A549 (cell line): ENCODE measurements around the gene TSC22D1. TPM values are rescaled to one million over a fixed set of nuclear protein-coding genes. Genes with fewer than 3 reads are reported as not detected.

ENCODE experiments used
- ATAC-seq, 2 experiments: fragments of 200-7000 bp in 1 of 2; fragments of >200 bp in 1 of 2; cut with Nextera tagmentation in 1 of 2; cut with Tn5 transposase in 1 of 2; 3 replicates each; pipeline versions ENCODE4 v1.8.0 to v1.9.1; 2018 to 2020; ENCODE audit warnings: mild to moderate bottlenecking in 1 of 2, moderate library complexity in 1 of 2
- CTCF ChIA-PET: fragments of 300-600 bp; sonication (Branson Sonifier 250); formaldehyde crosslinking; extraction: SDS; loops from one replicate; lab custom pipeline; 2021; ENCODE audit warnings: antibody characterized with exemption, inconsistent platforms; lab: Yijun Ruan, JAX
- POLR2A ChIA-PET: fragments of 350-600 bp; formaldehyde crosslinking; extraction: SDS; loops from one replicate; lab custom pipeline; 2021; ENCODE audit warnings: antibody characterized with exemption, inconsistent platforms; lab: Yijun Ruan, JAX
- DNase-seq, 2 experiments: peaks; one replicate each; pipeline versions ENCODE4 v3.0.0 to v3.0.0-alpha.2; 2011 to 2016; ENCODE audit warnings: low read depth in 1 of 2, low spot score in 1 of 2
- FAIRE-seq: peaks from 2 replicates; lab custom pipeline; 2011; peaks lifted over from hg19 to GRCh38; lab: Jason Lieb, UNC
- H3K27ac ChIP-seq, 2 experiments: fragments of >200 bp; sonication (Bioruptor Twin); formaldehyde crosslinking; 3 replicates each; pipeline ENCODE4 v1.5.1; 2016 to 2017
- H3K4me1 ChIP-seq: fragments of >200 bp; sonication (Bioruptor Twin); formaldehyde crosslinking; 3 replicates; pipeline ENCODE4 v1.6.1; 2016
- H3K4me2 ChIP-seq: fragments of >200 bp; sonication (Bioruptor Twin); formaldehyde crosslinking; 3 replicates; pipeline ENCODE4 v1.6.1; 2016
- H3K4me3 ChIP-seq: fragments of >200 bp; sonication (Bioruptor Twin); formaldehyde crosslinking; 3 replicates; pipeline ENCODE4 v1.5.1; 2016
- H3K9me3 ChIP-seq: fragments of >200 bp; sonication (Bioruptor Twin); formaldehyde crosslinking; 3 replicates; pipeline ENCODE4 v1.6.1; 2016
- CBX2 ChIP-seq: fragments of 200-600 bp; sonication (generic); IDR thresholded peaks from 2 replicates; pipeline ENCODE4 v1.6.1; 2016; ENCODE audit warnings: low read depth, mild to moderate bottlenecking, borderline replicate concordance
- CBX8 ChIP-seq: fragments of 200-600 bp; sonication (generic); IDR thresholded peaks from 2 replicates; pipeline ENCODE4 v1.6.1; 2016
- CEBPB ChIP-seq, 2 experiments: fragments of >200 bp in 1 of 2; sonication (Bioruptor Twin) in 1 of 2; formaldehyde crosslinking in 1 of 2; IDR thresholded peaks; 2 replicates each; pipeline ENCODE4 v1.6.1; 2012 to 2016
- EHMT2 ChIP-seq: fragments of 200-600 bp; sonication (generic); IDR thresholded peaks from 2 replicates; pipeline ENCODE4 v1.6.1; 2016; ENCODE audit warnings: antibody characterized with exemption, low read depth, mild to moderate bottlenecking, moderate library complexity
- ESRRA ChIP-seq: fragments of 150-350 bp; IDR thresholded peaks from 2 replicates; pipeline ENCODE4 v1.6.1; 2014; ENCODE audit warnings: mild to moderate bottlenecking, low read length, borderline replicate concordance
- FOSL2 ChIP-seq, 2 experiments: fragments of 450-650 bp in 1 of 2; fragments of >200 bp in 1 of 2; sonication (Bioruptor Twin) in 1 of 2; formaldehyde crosslinking; IDR thresholded peaks; 2 replicates each; pipeline versions ENCODE4 v1.5.0 to v1.6.1; 2016 to 2020; ENCODE audit warnings: mild to moderate bottlenecking in 1 of 2, moderate library complexity in 1 of 2
- FOXS1 ChIP-seq: fragments of 250-450 bp; sonication (Bioruptor Pico); IDR thresholded peaks from 2 replicates; pipeline ENCODE4 v1.5.0; 2020; ENCODE audit warnings: mild to moderate bottlenecking, moderate library complexity
- HEYL ChIP-seq: fragments of 250-450 bp; sonication (Bioruptor Pico); IDR thresholded peaks from 2 replicates; pipeline ENCODE4 v1.8.0; 2021; ENCODE audit warnings: mild to moderate bottlenecking, moderate library complexity
- HOXA7 ChIP-seq: fragments of 250-450 bp; sonication (Bioruptor Pico); IDR thresholded peaks from 2 replicates; pipeline ENCODE4 v1.5.0; 2020; ENCODE audit warnings: mild to moderate bottlenecking, moderate library complexity
- JUN ChIP-seq, 2 experiments: fragments of >200 bp; sonication (Bioruptor Twin); formaldehyde crosslinking; IDR thresholded peaks; 2 replicates in 1 of 2; 3 replicates in 1 of 2; pipeline ENCODE4 v1.6.1; 2016 to 2017
- MYC ChIP-seq: IDR thresholded peaks from 2 replicates; pipeline ENCODE4 v1.6.1; 2012; ENCODE audit warnings: mild to moderate bottlenecking, inconsistent platforms, low read length, improper control_type of control experiment, borderline replicate concordance
- NPAS2 ChIP-seq: fragments of 250-450 bp; sonication (Bioruptor Pico); IDR thresholded peaks from 2 replicates; pipeline ENCODE4 v1.8.0; 2022; ENCODE audit warnings: mild to moderate bottlenecking, moderate library complexity, borderline replicate concordance
- RFX5 ChIP-seq: fragments of 450-650 bp; IDR thresholded peaks from 2 replicates; pipeline ENCODE4 v1.7.1; 2014; ENCODE audit warnings: antibody characterized with exemption, mild to moderate bottlenecking, moderate library complexity
- ZFP36 ChIP-seq: fragments of 450-650 bp; IDR thresholded peaks from 2 replicates; pipeline ENCODE4 v1.6.1; 2014; ENCODE audit warnings: borderline replicate concordance; ENCODE audit not compliant: partially characterized antibody
- ZSCAN20 ChIP-seq: fragments of 250-450 bp; sonication (Bioruptor Pico); IDR thresholded peaks from 2 replicates; pipeline ENCODE4 v1.8.0; 2022; ENCODE audit warnings: mild to moderate bottlenecking, moderate library complexity
- WGBS: methylation state at CpG from one replicate; pipeline ENCODE4 v1.1.6; 2017; ENCODE audit errors: missing lambda C conversion rate; 5-methylcytosine and 5-hydroxymethylcytosine counted together
- polyA plus RNA-seq, 4 experiments: library from polyadenylated mRNA; depleted of rRNA in 3 of 4; stranded (reverse); fragments of >200 nt; fragmentation: RNase III in 1 of 4; extraction: RNeasy Plus Mini Kit Qiagen cat#74134 plus additional on column Dnase treatment in 1 of 4; gene quantifications; 2 replicates in 3 of 4; 3 replicates in 1 of 4; pipeline ENCODE4 v1.2.3, GENCODE V29; 2011 to 2017
- TF ChIP-seq, protein P1 (sequence below): IDR thresholded peaks from 2 replicates; pipeline ENCODE4 v1.6.1; 2012
- TF ChIP-seq, protein P2 (sequence below): IDR thresholded peaks from 2 replicates; pipeline ENCODE4 v1.6.1; 2012
- TF ChIP-seq, protein P3 (sequence below): fragments of 250-450 bp; sonication (Bioruptor Pico); IDR thresholded peaks from 2 replicates; pipeline ENCODE4 v1.5.0; 2021; ENCODE audit warnings: mild to moderate bottlenecking, moderate library complexity, borderline replicate concordance
- TF ChIP-seq, protein P4 (sequence below): fragments of >200 bp; sonication (Bioruptor Twin); formaldehyde crosslinking; IDR thresholded peaks from 3 replicates; pipeline ENCODE4 v1.6.1; 2016

TSC22D1 gene
- polyA plus RNA-seq, 2 of the 4 experiments (the other 2 are of a cell fraction) = 66.8 to 196 TPM

DNA sequence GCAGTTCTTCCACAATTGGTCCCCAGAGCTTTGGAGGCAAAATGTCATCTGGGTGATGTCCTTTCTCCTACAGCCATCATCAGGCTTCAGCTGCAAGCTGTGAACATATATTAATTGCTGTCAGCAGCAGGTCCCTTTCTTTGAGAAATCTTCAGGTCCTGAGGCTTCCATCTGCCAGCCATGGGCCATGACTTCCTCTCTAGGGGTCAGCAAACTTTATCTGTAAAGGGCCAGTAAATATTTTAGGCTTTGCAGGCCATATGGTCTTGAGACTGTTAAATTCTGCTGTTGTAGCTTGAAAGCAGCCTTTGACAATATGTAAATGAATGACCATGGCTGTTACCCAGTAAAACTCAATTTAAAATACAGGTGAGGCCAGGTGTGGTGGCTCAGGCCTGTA, 175.4 kb downstream of the TSC22D1 start:
- no peak overlapping the region for H3K4me3 ChIP-seq
- ChIA-PET POLR2A (no interaction called here), CTCF (no interaction called here)
- H3K27ac ChIP-seq = no peak overlapping the region
- DNase-seq (no peak), FAIRE-seq (no peak), ATAC-seq (no peak)
- no peaks in the 10 kb centered on the region for H3K9me3 ChIP-seq
- H3K4me1 ChIP-seq = peaks cover 18% of the 10 kb centered on the region
- no peak overlapping the region for H3K4me2 ChIP-seq
- no peak for TF ChIP-seq JUN (IDR thresholded peaks at IDR 0.05)
- TF ChIP-seq EHMT2 = no peak
- no peak for TF ChIP-seq CBX8
- TF ChIP-seq, protein P1, sequence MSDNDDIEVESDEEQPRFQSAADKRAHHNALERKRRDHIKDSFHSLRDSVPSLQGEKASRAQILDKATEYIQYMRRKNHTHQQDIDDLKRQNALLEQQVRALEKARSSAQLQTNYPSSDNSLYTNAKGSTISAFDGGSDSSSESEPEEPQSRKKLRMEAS = no peak
- no peak for TF ChIP-seq RFX5
- no peak for TF ChIP-seq MYC
- no peak for TF ChIP-seq FOSL2 (IDR thresholded peaks at IDR 0.05)
- no peak for TF ChIP-seq FOSL2 (CRISPR knock-in tag; IDR thresholded peaks at IDR 0.05)
- TF ChIP-seq ZSCAN20 = no peak
- TF ChIP-seq CEBPB (IDR thresholded peaks at IDR 0.05) = no peak
- TF ChIP-seq, protein P2, sequence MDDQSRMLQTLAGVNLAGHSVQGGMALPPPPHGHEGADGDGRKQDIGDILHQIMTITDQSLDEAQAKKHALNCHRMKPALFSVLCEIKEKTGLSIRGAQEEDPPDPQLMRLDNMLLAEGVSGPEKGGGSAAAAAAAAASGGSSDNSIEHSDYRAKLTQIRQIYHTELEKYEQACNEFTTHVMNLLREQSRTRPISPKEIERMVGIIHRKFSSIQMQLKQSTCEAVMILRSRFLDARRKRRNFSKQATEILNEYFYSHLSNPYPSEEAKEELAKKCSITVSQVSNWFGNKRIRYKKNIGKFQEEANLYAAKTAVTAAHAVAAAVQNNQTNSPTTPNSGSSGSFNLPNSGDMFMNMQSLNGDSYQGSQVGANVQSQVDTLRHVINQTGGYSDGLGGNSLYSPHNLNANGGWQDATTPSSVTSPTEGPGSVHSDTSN = no peak

DNA sequence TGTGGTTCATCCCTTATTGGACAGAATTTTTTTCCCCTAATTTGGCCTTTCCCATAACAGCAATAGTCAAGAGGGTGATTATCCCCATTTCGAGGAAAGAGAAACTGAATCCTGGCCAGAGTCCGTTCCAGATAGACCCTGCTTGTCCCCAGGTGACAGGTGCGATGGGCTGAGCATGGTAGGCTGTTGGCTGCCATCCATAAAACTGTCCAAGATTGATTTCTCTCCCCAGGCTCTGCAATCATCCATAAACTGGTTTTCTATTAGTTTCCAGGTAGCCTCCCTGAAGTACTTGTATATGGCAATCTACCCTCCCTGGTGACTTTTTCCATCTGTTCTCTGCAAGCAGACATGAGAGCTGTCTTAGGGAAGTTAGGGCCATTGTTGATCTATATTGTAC, 177.1 kb downstream of the TSC22D1 start:
- ChIA-PET CTCF (interaction anchor here (1.3 kb wide), 1 partner anchor 12 kb away, joined by 3 read pairs; no protein-coding TSS in a partner anchor), POLR2A (no interaction called here)
- Histone ChIP-seq H3K9me3 (no peaks in the 10 kb centered on the region), H3K4me1 (peaks cover 7% of the 10 kb centered on the region), H3K4me2 (no peak overlapping the region), H3K4me3 (no peak overlapping the region), H3K27ac (no peak overlapping the region)
- TF ChIP-seq CBX2 (no peak), JUN (IDR thresholded peaks at IDR 0.05) (no peak), HOXA7 (CRISPR knock-in tag) (no peak), ZFP36 (no peak), ESRRA (no peak)
- no peak for FAIRE-seq
- no peak for ATAC-seq
- 94% methylated on average over 2 of the region's 3 CpGs for WGBS
- no peak for DNase-seq

DNA sequence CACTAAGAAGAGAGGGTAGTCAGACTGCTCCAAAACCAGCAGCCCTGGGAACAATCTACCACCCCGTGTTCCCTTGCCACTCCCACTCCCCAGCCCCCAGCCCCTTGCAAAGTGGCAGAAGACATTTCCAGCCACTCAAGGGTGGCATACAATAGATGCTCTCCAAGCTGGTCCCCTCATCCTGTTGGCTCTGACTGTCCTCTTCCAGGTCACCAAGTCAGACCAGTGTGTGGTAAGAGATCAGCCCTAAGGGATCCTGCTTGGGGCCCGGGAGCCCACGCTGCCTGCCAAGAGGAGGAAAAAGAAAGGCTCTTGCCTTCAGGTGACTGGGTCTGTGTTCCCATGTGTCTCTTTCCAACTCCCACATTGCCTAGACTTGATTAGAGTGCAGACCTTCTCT, 177.5 kb downstream of the TSC22D1 start:
- DNase-seq (no peak), ATAC-seq (no peak), FAIRE-seq (no peak)
- H3K4me3 ChIP-seq = no peak overlapping the region
- no peak overlapping the region for H3K4me2 ChIP-seq
- H3K4me1 ChIP-seq = peaks cover 3% of the 10 kb centered on the region; the same call in 2 of the 3 replicates
- 65% methylated on average over 3 of the region's 3 CpGs for WGBS
- ChIA-PET CTCF (interaction anchor here (1.3 kb wide), 1 partner anchor 12 kb away, joined by 3 read pairs; no protein-coding TSS in a partner anchor), POLR2A (no interaction called here)
- no peak for TF ChIP-seq EHMT2
- TF ChIP-seq HOXA7 (CRISPR knock-in tag) = no peak
- TF ChIP-seq, protein P3, sequence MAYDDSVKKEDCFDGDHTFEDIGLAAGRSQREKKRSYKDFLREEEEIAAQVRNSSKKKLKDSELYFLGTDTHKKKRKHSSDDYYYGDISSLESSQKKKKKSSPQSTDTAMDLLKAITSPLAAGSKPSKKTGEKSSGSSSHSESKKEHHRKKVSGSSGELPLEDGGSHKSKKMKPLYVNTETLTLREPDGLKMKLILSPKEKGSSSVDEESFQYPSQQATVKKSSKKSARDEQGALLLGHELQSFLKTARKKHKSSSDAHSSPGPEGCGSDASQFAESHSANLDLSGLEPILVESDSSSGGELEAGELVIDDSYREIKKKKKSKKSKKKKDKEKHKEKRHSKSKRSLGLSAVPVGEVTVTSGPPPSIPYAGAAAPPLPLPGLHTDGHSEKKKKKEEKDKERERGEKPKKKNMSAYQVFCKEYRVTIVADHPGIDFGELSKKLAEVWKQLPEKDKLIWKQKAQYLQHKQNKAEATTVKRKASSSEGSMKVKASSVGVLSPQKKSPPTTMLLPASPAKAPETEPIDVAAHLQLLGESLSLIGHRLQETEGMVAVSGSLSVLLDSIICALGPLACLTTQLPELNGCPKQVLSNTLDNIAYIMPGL (CRISPR knock-in tag) = no peak
- TF ChIP-seq FOXS1 = no peak
- no peak for TF ChIP-seq HEYL (CRISPR knock-in tag)
- TF ChIP-seq, protein P4, sequence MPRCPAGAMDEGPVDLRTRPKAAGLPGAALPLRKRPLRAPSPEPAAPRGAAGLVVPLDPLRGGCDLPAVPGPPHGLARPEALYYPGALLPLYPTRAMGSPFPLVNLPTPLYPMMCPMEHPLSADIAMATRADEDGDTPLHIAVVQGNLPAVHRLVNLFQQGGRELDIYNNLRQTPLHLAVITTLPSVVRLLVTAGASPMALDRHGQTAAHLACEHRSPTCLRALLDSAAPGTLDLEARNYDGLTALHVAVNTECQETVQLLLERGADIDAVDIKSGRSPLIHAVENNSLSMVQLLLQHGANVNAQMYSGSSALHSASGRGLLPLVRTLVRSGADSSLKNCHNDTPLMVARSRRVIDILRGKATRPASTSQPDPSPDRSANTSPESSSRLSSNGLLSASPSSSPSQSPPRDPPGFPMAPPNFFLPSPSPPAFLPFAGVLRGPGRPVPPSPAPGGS = no peak
- no peak for TF ChIP-seq NPAS2
- no peak overlapping the region for H3K27ac ChIP-seq
- H3K9me3 ChIP-seq = no peaks in the 10 kb centered on the region
